Activated B cell treated with CpG ODN at 0.5 μM for 24 hours (primary cell): Measurements from ENCODE around the gene MGMT. TPM values are rescaled to one million over a fixed set of nuclear protein-coding genes. Genes with fewer than 3 reads are reported as not detected.

Experiments
- ATAC-seq: fragments of 200-7000 bp; cut with Tn5 transposase; one replicate; pipeline ENCODE4 v1.10.0; 2021; ENCODE audit warnings: low read depth, mild to moderate bottlenecking, moderate library complexity
- CTCF ChIA-PET: fragments of 350-600 bp; sonication (Branson Sonifier 250); formaldehyde crosslinking; loops from one replicate; lab custom pipeline; 2021; ENCODE audit warnings: antibody characterized with exemption; lab: Charles Lee
- POLR2A ChIA-PET: fragments of 350-600 bp; sonication (Branson Sonifier 250); formaldehyde crosslinking; loops from one replicate; lab custom pipeline; 2021; ENCODE audit warnings: antibody characterized with exemption; lab: Charles Lee
- DNase-seq: peaks from one replicate; pipeline ENCODE4 v3.0.0; 2022
- H3K27ac Mint-ChIP-seq: one replicate; pipeline ENCODE4 v1.8.0; 2020; ENCODE audit warnings: mixed read lengths
- H3K27me3 Mint-ChIP-seq: one replicate; pipeline ENCODE4 v1.8.0; 2021; ENCODE audit warnings: mixed read lengths
- H3K36me3 Mint-ChIP-seq: one replicate; pipeline ENCODE4 v1.8.0; 2021; ENCODE audit warnings: low read depth, mixed read lengths
- H3K4me1 Mint-ChIP-seq: one replicate; pipeline ENCODE4 v1.8.0; 2021; ENCODE audit warnings: mixed read lengths
- H3K4me3 Mint-ChIP-seq: one replicate; pipeline ENCODE4 v1.8.0; 2020; ENCODE audit warnings: mild to moderate bottlenecking, mixed read lengths
- H3K9me3 Mint-ChIP-seq: one replicate; pipeline ENCODE4 v1.8.0; 2020; ENCODE audit warnings: mixed read lengths
- CTCF ChIP-seq: fragments of 200-600 bp; IDR thresholded peaks from one replicate; pipeline ENCODE4 v1.8.0; 2022; ENCODE audit warnings: antibody characterized with exemption, mild to moderate bottlenecking
- intact Hi-C: fragments of 100-400 bp; cut with micrococcal nuclease; formaldehyde crosslinking; loops from one replicate; pipeline ENCODE4 v1.15.1; 2024
- total RNA-seq: library from RNA; stranded (reverse); gene quantifications from 2 replicates; pipeline ENCODE4 v1.2.3, GENCODE V29; 2022

Gene MGMT
- total RNA-seq, 1 donor from 2014 or later, result 25.8 TPM

GRCh38 chr10:129505500-129506075 lies 38.5 kb downstream of the MGMT start:
- Mint-ChIP-seq H3K27me3 (no peaks in the 10 kb centered on the region), H3K9me3 (no peaks in the 10 kb centered on the region), H3K4me3 (no peak overlapping the region), H3K36me3 (peaks cover 7% of the 10 kb centered on the region), H3K4me1 (peaks cover 29% of the 10 kb centered on the region), H3K27ac (no peak overlapping the region)
- intact Hi-C loops, result no loop called here
- TF ChIP-seq CTCF, result no peak
- ATAC-seq, result no peak
- no peak for DNase-seq
- ChIA-PET CTCF (no interaction called here), POLR2A (no interaction called here)

GRCh38 chr10:129506101-129506797 lies 39.2 kb downstream of the MGMT start:
- ATAC-seq (no peak), DNase-seq (no peak)
- no peaks in the 10 kb centered on the region for H3K9me3 Mint-ChIP-seq
- ChIA-PET CTCF (no interaction called here), POLR2A (no interaction called here)
- H3K4me3 Mint-ChIP-seq, result no peak overlapping the region
- H3K4me1 Mint-ChIP-seq, result peaks cover 25% of the 10 kb centered on the region
- no peak overlapping the region for H3K27ac Mint-ChIP-seq
- no peak for TF ChIP-seq CTCF
- H3K36me3 Mint-ChIP-seq, result peaks cover 7% of the 10 kb centered on the region
- intact Hi-C loops, result no loop called here
- H3K27me3 Mint-ChIP-seq, result no peaks in the 10 kb centered on the region

- TF ChIP-seq CTCF, result no peak
- intact Hi-C loops, result no loop called here
- ChIA-PET POLR2A (no interaction called here), CTCF (no interaction called here)
- H3K27ac Mint-ChIP-seq, result no peak overlapping the region
- H3K4me3 Mint-ChIP-seq, result no peak overlapping the region
- H3K4me1 Mint-ChIP-seq, result peaks cover 17% of the 10 kb centered on the region
- H3K36me3 Mint-ChIP-seq, result peaks cover 7% of the 10 kb centered on the region
- ATAC-seq (no peak), DNase-seq (no peak)
- H3K27me3 Mint-ChIP-seq, result no peaks in the 10 kb centered on the region
- no peaks in the 10 kb centered on the region for H3K9me3 Mint-ChIP-seq
These were observed 40.3 kb downstream of the MGMT start for GRCh38 chr10:129507216-129507889.

GRCh38 chr10:129509155-129509554 lies 42.1 kb downstream of the MGMT start:
- Mint-ChIP-seq H3K27ac (no peak overlapping the region), H3K4me3 (no peak overlapping the region), H3K36me3 (peaks cover 6% of the 10 kb centered on the region), H3K9me3 (no peaks in the 10 kb centered on the region), H3K27me3 (no peaks in the 10 kb centered on the region), H3K4me1 (peaks cover 20% of the 10 kb centered on the region)
- DNase-seq, result no peak
- no peak for TF ChIP-seq CTCF
- intact Hi-C loops, result no loop called here
- ATAC-seq, result no peak
- ChIA-PET POLR2A (no interaction called here), CTCF (no interaction called here)

- POLR2A ChIA-PET, result no interaction called here
- Mint-ChIP-seq H3K27ac (no peak overlapping the region), H3K4me1 (peaks cover 22% of the 10 kb centered on the region), H3K4me3 (no peak overlapping the region), H3K27me3 (no peaks in the 10 kb centered on the region), H3K36me3 (peaks cover 6% of the 10 kb centered on the region), H3K9me3 (no peaks in the 10 kb centered on the region)
- intact Hi-C loops, result no loop called here
- no peak for ATAC-seq
- CTCF ChIA-PET, result no interaction called here
- no peak for TF ChIP-seq CTCF
- no peak for DNase-seq
These were observed 42.8 kb downstream of the MGMT start for GRCh38 chr10:129509835-129510234.
